ENCODE data around the gene NRTN. TPM values are rescaled to one million over a fixed set of nuclear protein-coding genes. Genes with fewer than 3 reads are reported as not detected.

NRTN gene
- total and polyA plus RNA-seq, 4 donors, result 1.3 to 5.3 (median 3.5) TPM

GRCh38 chr19:5843295-5843927 lies 38.5 kb downstream of the NRTN start:
- Histone ChIP-seq H3K27me3 (ENCODE audit: control insufficient read depth in 4 of 4, insufficient read depth in 4 of 4, low read length in 3 of 4) (no peaks in the 10 kb centered on the region), H3K27ac (ENCODE audit: low read depth in 1 of 2, low read length in 2 of 2) (no peak overlapping the region), H3K36me3 (ENCODE audit: control insufficient read depth in 4 of 4, insufficient read depth in 3 of 4, low read depth in 1 of 4, low read length in 3 of 4) (no peaks in the 10 kb centered on the region), H3K9ac (ENCODE audit: low read depth in 1 of 2, low read length in 2 of 2) (no peak overlapping the region), H3K4me1 (ENCODE audit: control insufficient read depth in 4 of 4, insufficient read depth in 4 of 4, low read length in 3 of 4) (peaks cover 2 to 14% (median 13%) of the 10 kb centered on the region in 4 donors), H3K9me3 (ENCODE audit: control insufficient read depth in 4 of 4, low read length in 3 of 4) (no peaks in the 10 kb centered on the region), H3K4me3 (ENCODE audit: low read depth in 1 of 3, low read length in 3 of 3) (no peak overlapping the region)
- DNase-seq (ENCODE audit: low spot score), result no peak
- TF ChIP-seq, protein P1, sequence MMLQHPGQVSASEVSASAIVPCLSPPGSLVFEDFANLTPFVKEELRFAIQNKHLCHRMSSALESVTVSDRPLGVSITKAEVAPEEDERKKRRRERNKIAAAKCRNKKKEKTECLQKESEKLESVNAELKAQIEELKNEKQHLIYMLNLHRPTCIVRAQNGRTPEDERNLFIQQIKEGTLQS (IDR thresholded peaks at IDR 0.05), result no peak
- TF ChIP-seq FOXA2 (IDR thresholded peaks at IDR 0.05) (no peak), GABPA (IDR thresholded peaks at IDR 0.05 in 1 of 2, conservative IDR thresholded peaks at IDR 0.05 in 1 of 2) (no peak), EGR1 (IDR thresholded peaks at IDR 0.05; ENCODE audit: low read depth in 2 of 2) (no peak), RAD21 (IDR thresholded peaks at IDR 0.05) (no peak), HNF4G (IDR thresholded peaks at IDR 0.05) (no peak), HNF4A (conservative IDR thresholded peaks at IDR 0.05) (no peak)
- TF ChIP-seq, protein P2, sequence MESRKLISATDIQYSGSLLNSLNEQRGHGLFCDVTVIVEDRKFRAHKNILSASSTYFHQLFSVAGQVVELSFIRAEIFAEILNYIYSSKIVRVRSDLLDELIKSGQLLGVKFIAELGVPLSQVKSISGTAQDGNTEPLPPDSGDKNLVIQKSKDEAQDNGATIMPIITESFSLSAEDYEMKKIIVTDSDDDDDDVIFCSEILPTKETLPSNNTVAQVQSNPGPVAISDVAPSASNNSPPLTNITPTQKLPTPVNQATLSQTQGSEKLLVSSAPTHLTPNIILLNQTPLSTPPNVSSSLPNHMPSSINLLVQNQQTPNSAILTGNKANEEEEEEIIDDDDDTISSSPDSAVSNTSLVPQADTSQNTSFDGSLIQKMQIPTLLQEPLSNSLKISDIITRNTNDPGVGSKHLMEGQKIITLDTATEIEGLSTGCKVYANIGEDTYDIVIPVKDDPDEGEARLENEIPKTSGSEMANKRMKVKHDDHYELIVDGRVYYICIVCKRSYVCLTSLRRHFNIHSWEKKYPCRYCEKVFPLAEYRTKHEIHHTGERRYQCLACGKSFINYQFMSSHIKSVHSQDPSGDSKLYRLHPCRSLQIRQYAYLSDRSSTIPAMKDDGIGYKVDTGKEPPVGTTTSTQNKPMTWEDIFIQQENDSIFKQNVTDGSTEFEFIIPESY (IDR thresholded peaks at IDR 0.05), result no peak
- TF ChIP-seq, protein P3, sequence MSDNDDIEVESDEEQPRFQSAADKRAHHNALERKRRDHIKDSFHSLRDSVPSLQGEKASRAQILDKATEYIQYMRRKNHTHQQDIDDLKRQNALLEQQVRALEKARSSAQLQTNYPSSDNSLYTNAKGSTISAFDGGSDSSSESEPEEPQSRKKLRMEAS (IDR thresholded peaks at IDR 0.05), result no peak
- TF ChIP-seq, protein P4, sequence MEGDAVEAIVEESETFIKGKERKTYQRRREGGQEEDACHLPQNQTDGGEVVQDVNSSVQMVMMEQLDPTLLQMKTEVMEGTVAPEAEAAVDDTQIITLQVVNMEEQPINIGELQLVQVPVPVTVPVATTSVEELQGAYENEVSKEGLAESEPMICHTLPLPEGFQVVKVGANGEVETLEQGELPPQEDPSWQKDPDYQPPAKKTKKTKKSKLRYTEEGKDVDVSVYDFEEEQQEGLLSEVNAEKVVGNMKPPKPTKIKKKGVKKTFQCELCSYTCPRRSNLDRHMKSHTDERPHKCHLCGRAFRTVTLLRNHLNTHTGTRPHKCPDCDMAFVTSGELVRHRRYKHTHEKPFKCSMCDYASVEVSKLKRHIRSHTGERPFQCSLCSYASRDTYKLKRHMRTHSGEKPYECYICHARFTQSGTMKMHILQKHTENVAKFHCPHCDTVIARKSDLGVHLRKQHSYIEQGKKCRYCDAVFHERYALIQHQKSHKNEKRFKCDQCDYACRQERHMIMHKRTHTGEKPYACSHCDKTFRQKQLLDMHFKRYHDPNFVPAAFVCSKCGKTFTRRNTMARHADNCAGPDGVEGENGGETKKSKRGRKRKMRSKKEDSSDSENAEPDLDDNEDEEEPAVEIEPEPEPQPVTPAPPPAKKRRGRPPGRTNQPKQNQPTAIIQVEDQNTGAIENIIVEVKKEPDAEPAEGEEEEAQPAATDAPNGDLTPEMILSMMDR (IDR thresholded peaks at IDR 0.05; ENCODE audit: low read depth, low read length, missing input control), result no peak
- WGBS, result 92% methylated on average over 21 of the region's 21 CpGs

DNA sequence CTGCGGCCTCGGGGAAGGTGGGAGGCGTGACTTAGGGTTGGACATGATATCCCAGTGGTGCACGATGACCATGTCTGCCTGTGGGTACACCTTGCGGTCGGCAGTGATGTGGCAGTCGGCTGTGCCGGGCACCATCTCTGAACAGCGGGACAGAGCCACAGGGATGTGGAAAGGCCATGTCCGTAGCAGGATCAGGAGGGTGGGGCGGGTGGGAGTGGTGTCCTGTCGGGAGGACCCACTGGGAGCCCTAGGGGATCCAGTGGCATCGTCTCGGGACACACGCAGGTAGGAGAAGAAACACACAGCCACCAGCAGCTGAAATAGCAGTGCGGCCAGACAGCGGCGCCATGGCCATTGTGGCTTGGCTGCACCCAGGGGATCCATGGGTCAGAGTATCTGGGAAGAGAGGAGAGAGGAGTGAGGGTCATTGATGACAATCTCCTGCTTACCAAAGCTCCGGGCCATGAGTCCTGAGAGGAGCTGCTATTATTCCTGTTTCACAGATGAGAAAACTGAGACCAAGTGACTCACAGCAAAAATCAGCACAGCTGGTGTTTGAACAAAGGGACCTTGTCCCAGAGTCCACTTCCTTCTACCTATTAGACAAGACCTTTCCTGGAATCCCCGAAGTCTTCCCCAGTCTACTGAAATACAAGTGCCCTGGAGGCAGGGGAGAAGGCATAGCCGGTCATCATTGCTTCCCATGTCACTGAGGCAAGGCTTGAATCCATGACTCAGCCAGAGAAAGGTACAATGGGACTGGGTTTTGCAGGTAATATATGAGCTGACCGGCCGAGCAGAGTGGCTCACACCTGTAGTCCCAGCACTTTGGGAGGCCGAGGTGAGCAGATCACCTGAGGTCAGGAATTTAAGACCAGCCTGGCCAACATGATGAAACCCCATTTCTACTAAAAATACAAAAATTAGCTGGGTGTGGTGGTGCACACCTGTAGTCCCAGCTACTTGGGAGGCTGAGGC lies 39.9 kb downstream of the NRTN start:
- TF ChIP-seq NR2F2 (IDR thresholded peaks at IDR 0.05), result no peak
- TF ChIP-seq, protein P3 (IDR thresholded peaks at IDR 0.05), result no peak
- no peak for TF ChIP-seq FOXA1 (IDR thresholded peaks at IDR 0.05)
- TF ChIP-seq EGR1 (IDR thresholded peaks at IDR 0.05; ENCODE audit: low read depth in 2 of 2), result no peak
- TF ChIP-seq, protein P2 (IDR thresholded peaks at IDR 0.05), result no peak
- TF ChIP-seq, protein P5, sequence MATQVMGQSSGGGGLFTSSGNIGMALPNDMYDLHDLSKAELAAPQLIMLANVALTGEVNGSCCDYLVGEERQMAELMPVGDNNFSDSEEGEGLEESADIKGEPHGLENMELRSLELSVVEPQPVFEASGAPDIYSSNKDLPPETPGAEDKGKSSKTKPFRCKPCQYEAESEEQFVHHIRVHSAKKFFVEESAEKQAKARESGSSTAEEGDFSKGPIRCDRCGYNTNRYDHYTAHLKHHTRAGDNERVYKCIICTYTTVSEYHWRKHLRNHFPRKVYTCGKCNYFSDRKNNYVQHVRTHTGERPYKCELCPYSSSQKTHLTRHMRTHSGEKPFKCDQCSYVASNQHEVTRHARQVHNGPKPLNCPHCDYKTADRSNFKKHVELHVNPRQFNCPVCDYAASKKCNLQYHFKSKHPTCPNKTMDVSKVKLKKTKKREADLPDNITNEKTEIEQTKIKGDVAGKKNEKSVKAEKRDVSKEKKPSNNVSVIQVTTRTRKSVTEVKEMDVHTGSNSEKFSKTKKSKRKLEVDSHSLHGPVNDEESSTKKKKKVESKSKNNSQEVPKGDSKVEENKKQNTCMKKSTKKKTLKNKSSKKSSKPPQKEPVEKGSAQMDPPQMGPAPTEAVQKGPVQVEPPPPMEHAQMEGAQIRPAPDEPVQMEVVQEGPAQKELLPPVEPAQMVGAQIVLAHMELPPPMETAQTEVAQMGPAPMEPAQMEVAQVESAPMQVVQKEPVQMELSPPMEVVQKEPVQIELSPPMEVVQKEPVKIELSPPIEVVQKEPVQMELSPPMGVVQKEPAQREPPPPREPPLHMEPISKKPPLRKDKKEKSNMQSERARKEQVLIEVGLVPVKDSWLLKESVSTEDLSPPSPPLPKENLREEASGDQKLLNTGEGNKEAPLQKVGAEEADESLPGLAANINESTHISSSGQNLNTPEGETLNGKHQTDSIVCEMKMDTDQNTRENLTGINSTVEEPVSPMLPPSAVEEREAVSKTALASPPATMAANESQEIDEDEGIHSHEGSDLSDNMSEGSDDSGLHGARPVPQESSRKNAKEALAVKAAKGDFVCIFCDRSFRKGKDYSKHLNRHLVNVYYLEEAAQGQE (IDR thresholded peaks at IDR 0.05), result no peak
- TF ChIP-seq, protein P4 (IDR thresholded peaks at IDR 0.05; ENCODE audit: low read depth, low read length, missing input control), result no peak
- TF ChIP-seq RXRA (IDR thresholded peaks at IDR 0.05), result no peak
- TF ChIP-seq RAD21 (IDR thresholded peaks at IDR 0.05), result no peak
- Histone ChIP-seq H3K36me3 (ENCODE audit: control insufficient read depth in 4 of 4, insufficient read depth in 3 of 4, low read depth in 1 of 4, low read length in 3 of 4) (no peaks in the 10 kb centered on the region), H3K27me3 (ENCODE audit: control insufficient read depth in 4 of 4, insufficient read depth in 4 of 4, low read length in 3 of 4) (no peaks in the 10 kb centered on the region), H3K4me1 (ENCODE audit: control insufficient read depth in 4 of 4, insufficient read depth in 4 of 4, low read length in 3 of 4) (peaks cover 0 to 1% (median under 1%) of the 10 kb centered on the region in 4 donors), H3K9me3 (ENCODE audit: control insufficient read depth in 4 of 4, low read length in 3 of 4) (no peaks in the 10 kb centered on the region), H3K4me3 (ENCODE audit: low read depth in 1 of 3, low read length in 3 of 3) (no peak overlapping the region), H3K27ac (ENCODE audit: low read depth in 1 of 2, low read length in 2 of 2) (no peak overlapping the region), H3K9ac (ENCODE audit: low read depth in 1 of 2, low read length in 2 of 2) (no peak overlapping the region)
- no peak for DNase-seq (ENCODE audit: low spot score)
- 87% methylated on average over 24 of the region's 24 CpGs for WGBS

Measured in liver (tissue), 9 donors.